Naive B cell (primary cell): ENCODE results near the gene EPHA4. TPM values are rescaled to one million over a fixed set of nuclear protein-coding genes. Genes with fewer than 3 reads are reported as not detected.

ENCODE experiments used
- ATAC-seq, 2 donors: fragments of 150-1000 bp; cut with Tn5 transposase; 2 replicates each; pipeline ENCODE4 v1.10.0; 2021; ENCODE audit warnings: low read depth in 2 of 2, mild to moderate bottlenecking in 2 of 2, moderate library complexity in 2 of 2
- DNase-seq: peaks from one replicate; pipeline ENCODE4 v3.0.0; 2022
- H3K27ac Mint-ChIP-seq, 6 donors: one replicate each; pipeline ENCODE4 v1.8.0; 2020 to 2022; ENCODE audit warnings: mild to moderate bottlenecking in 6 of 6, mixed read lengths in 6 of 6, moderate library complexity in 5 of 6, inconsistent platforms in 2 of 6
- H3K27me3 Mint-ChIP-seq, 3 donors: one replicate each; pipeline ENCODE4 v1.8.0; 2021 to 2022; ENCODE audit warnings: mixed read lengths in 3 of 3, mild to moderate bottlenecking in 1 of 3
- H3K36me3 Mint-ChIP-seq, 2 donors: one replicate each; pipeline ENCODE4 v1.8.0; 2020 to 2022; ENCODE audit warnings: mixed read lengths in 2 of 2, inconsistent platforms in 1 of 2, mild to moderate bottlenecking in 1 of 2
- H3K4me1 Mint-ChIP-seq, 3 donors: one replicate each; pipeline ENCODE4 v1.8.0; 2020 to 2022; ENCODE audit warnings: mixed read lengths in 3 of 3, inconsistent platforms in 1 of 3, mild to moderate bottlenecking in 1 of 3, moderate library complexity in 1 of 3
- H3K4me3 Mint-ChIP-seq, 8 donors: one replicate each; pipeline ENCODE4 v1.8.0; 2020 to 2022; ENCODE audit warnings: mild to moderate bottlenecking in 8 of 8, mixed read lengths in 8 of 8, moderate library complexity in 8 of 8, inconsistent platforms in 2 of 8
- H3K9me3 Mint-ChIP-seq, 7 donors: one replicate each; pipeline ENCODE4 v1.8.0; 2020 to 2022; ENCODE audit warnings: mixed read lengths in 7 of 7, mild to moderate bottlenecking in 5 of 7, inconsistent platforms in 2 of 7, moderate library complexity in 1 of 7
- polyA plus RNA-seq, 6 donors: library from polyadenylated mRNA; unstranded; fragments of 300-500 nt; fragmentation: Illumina TruSeq; gene quantifications; one replicate each; pipeline ENCODE4 v1.2.3, GENCODE V29; 2021; ENCODE audit warnings: low read depth in 6 of 6

The EPHA4 gene
- polyA plus RNA-seq, 6 donors from 2014 or later, result 0.84 to 14.3 (median 5.4) TPM

DNA sequence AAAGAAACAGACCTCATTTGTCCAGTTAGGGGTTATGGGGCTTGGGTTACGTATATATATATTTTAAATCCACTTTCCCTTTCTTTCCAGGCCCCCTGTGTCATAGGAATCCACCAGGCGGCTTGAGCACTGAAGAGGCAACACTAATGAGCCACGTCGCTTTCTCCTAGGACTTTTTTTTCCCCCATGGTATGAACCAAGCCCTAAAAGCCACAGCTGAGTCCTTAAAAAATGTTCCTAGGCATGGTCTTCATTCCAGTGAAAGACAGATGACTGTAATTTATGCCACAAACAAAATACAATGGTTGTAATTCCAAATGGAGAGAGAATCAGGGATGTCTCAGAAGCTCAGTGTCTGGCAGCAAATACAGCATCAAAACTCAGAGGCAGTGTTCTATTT is 146.8 kb downstream of the EPHA4 start:
- ATAC-seq, result no peak
- H3K27me3 Mint-ChIP-seq, result no peaks in the 10 kb centered on the region
- peaks cover 0 to 2% (median 0%) of the 10 kb centered on the region in 7 donors for H3K9me3 Mint-ChIP-seq
- H3K27ac Mint-ChIP-seq, result no peak overlapping the region
- H3K4me3 Mint-ChIP-seq, result no peak overlapping the region
- H3K4me1 Mint-ChIP-seq, result peaks cover 8 to 14% (median 12%) of the 10 kb centered on the region in 3 donors
- H3K36me3 Mint-ChIP-seq, result peaks cover 11 to 16% of the 10 kb centered on the region in 2 donors
- no peak for DNase-seq

- Mint-ChIP-seq H3K36me3 (peaks cover 13 to 16% of the 10 kb centered on the region in 2 donors), H3K9me3 (peaks cover 0 to 2% (median 0%) of the 10 kb centered on the region in 7 donors), H3K4me1 (peaks cover 12 to 24% (median 19%) of the 10 kb centered on the region in 3 donors), H3K27ac (no peak overlapping the region), H3K27me3 (no peaks in the 10 kb centered on the region), H3K4me3 (no peak overlapping the region)
- no peak for ATAC-seq
- DNase-seq, result no peak
Observed at GRCh38 chr2:221423210-221423804, 148.8 kb downstream of the EPHA4 start.

DNA sequence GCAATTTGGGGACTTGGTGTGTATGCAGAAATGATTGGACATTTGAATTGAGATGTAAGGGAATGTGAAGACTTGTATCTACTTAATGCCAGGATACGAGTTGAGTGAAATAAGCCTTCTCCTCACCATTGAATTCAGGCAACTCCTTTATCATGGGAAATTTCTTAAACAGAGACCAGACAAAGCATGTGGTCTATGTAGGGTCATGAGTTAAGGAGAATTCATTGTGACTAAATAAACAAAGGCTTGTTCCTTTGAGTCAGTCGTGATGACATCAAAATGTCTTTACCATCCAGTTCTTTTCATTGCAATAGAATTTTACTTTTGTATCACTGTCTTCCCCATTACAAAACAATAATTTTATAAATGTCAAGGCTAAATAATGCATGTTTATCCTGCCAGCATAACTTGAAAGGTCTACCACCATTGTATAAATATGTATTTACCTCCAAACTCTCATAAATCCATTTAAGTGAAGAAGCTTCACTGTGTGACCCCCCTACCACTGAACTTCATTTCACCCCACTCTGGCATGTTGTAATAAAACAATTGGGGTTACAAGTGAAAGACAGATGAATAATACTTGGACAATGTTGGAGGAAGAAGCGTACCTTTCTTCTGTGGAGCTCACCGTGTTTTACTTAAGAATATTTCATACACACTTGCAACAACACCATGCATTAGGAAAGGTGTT is 149.4 kb downstream of the EPHA4 start:
- H3K36me3 Mint-ChIP-seq, result peaks cover 15 to 16% of the 10 kb centered on the region in 2 donors
- H3K4me3 Mint-ChIP-seq, result no peak overlapping the region
- no peaks in the 10 kb centered on the region for H3K27me3 Mint-ChIP-seq
- H3K9me3 Mint-ChIP-seq, result peaks cover 0 to 2% (median 0%) of the 10 kb centered on the region in 7 donors
- H3K4me1 Mint-ChIP-seq, result peaks cover 12 to 24% (median 19%) of the 10 kb centered on the region in 3 donors
- peak overlapping the region in 2 of 6 donors; percentile 11 to 38 for H3K27ac Mint-ChIP-seq
- ATAC-seq, result no peak
- DNase-seq, result no peak

DNA sequence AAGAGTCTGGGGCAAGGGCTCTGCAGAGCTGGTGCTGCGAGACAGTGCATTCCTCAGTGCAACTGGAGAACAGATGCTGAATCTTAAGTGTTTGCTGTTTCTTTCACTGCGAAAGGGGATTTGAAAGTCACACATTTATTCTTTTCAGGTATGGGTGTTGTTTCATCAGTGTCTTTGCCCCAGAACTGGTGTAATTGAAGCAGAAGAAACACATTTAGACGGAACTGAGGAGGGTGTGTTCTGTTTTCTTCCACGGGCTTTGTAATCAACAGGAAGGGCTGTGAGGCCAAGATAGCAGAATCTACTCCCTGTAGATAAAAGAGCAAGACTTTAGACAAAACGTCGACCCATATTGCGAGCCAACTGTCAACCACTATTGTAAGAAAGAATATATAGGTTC is 151.9 kb downstream of the EPHA4 start:
- Mint-ChIP-seq H3K27ac (peak overlapping the region; percentile 41 to 97 (median 71)), H3K27me3 (no peaks in the 10 kb centered on the region), H3K36me3 (peaks cover 7 to 9% of the 10 kb centered on the region in 2 donors), H3K4me1 (peaks cover 12 to 29% (median 19%) of the 10 kb centered on the region in 3 donors), H3K4me3 (peak overlapping the region in 7 of 8 donors; percentile 24 to 84 (median 69)), H3K9me3 (peaks cover 0 to 2% (median 0%) of the 10 kb centered on the region in 7 donors)
- DNase-seq (peak; percentile 25), ATAC-seq (peak; percentile 68)

- H3K27me3 Mint-ChIP-seq, result peaks cover 2 to 10% (median 4%) of the 10 kb centered on the region in 3 donors
- peak overlapping the region in 1 of 6 donors; percentile 34 for H3K27ac Mint-ChIP-seq
- H3K9me3 Mint-ChIP-seq, result peaks cover 0 to 2% (median 0%) of the 10 kb centered on the region in 7 donors
- peaks cover 12 to 21% (median 15%) of the 10 kb centered on the region in 3 donors for H3K4me1 Mint-ChIP-seq
- DNase-seq, result no peak
- peaks cover 0 to 4% of the 10 kb centered on the region in 2 donors for H3K36me3 Mint-ChIP-seq
- ATAC-seq, result peak; percentile 30 to 46
- H3K4me3 Mint-ChIP-seq, result no peak overlapping the region
Observed at GRCh38 chr2:221415789-221416188, 156.3 kb downstream of the EPHA4 start.

DNA sequence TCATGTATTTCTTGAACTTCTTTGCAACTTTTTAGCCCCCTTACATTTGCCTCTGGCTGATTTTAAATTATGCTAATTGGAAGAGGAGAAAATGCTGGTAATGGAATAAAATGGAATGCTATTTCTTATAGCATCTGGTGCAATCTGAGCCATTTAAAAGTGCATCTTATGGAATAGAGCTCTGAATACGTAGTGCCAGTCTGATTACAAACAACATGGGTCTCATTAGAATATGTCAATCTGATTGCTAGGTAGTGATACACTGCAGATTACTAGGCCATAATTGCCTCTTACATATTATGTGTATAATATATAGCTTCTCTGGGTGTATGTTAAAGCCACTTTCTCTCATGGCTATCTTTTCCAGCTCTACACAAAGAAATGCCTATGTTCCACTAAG is 159.1 kb downstream of the EPHA4 start:
- DNase-seq (no peak), ATAC-seq (no peak)
- no peak overlapping the region for H3K27ac Mint-ChIP-seq
- H3K27me3 Mint-ChIP-seq, result peaks cover 10 to 25% (median 23%) of the 10 kb centered on the region in 3 donors
- peaks cover 0 to 4% (median 0%) of the 10 kb centered on the region in 7 donors for H3K9me3 Mint-ChIP-seq
- peaks cover 5% of the 10 kb centered on the region in 3 donors for H3K4me1 Mint-ChIP-seq
- H3K36me3 Mint-ChIP-seq, result peaks cover 0 to 9% of the 10 kb centered on the region in 2 donors
- H3K4me3 Mint-ChIP-seq, result no peak overlapping the region

- ATAC-seq (no peak), DNase-seq (no peak)
- H3K36me3 Mint-ChIP-seq, result peaks cover 0 to 24% of the 10 kb centered on the region in 2 donors
- no peak overlapping the region for H3K27ac Mint-ChIP-seq
- peaks cover 23 to 27% (median 23%) of the 10 kb centered on the region in 3 donors for H3K27me3 Mint-ChIP-seq
- H3K9me3 Mint-ChIP-seq, result peaks cover 4 to 17% (median 14%) of the 10 kb centered on the region in 7 donors
- H3K4me1 Mint-ChIP-seq, result peaks cover 4 to 13% (median 13%) of the 10 kb centered on the region in 3 donors
- H3K4me3 Mint-ChIP-seq, result no peak overlapping the region
Observed at GRCh38 chr2:221410487-221410886, 161.6 kb downstream of the EPHA4 start.

DNA sequence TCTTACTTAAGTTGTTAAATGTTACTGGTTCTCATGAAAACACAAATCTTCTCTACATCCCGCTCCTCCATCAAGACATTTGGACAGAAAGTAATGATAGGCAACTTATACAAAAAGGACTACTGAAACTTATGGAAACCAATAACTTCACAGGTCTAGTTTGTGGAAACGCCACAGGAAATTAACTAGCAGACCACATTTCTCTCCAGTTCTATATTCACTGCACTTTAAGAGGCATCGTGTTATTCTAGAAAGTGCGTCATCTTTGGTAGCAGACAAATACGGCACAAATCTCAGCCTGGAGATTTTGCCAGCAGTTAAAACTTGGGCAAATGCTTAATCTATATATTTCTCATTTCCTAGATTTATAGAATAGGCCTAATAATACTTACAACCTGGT is 164.3 kb downstream of the EPHA4 start:
- Mint-ChIP-seq H3K4me1 (peaks cover 3 to 13% (median 13%) of the 10 kb centered on the region in 3 donors), H3K36me3 (peaks cover 0 to 24% of the 10 kb centered on the region in 2 donors), H3K27me3 (peaks cover 23 to 27% (median 27%) of the 10 kb centered on the region in 3 donors), H3K27ac (no peak overlapping the region), H3K9me3 (peaks cover 4 to 18% (median 14%) of the 10 kb centered on the region in 7 donors), H3K4me3 (no peak overlapping the region)
- DNase-seq (no peak), ATAC-seq (no peak)

DNA sequence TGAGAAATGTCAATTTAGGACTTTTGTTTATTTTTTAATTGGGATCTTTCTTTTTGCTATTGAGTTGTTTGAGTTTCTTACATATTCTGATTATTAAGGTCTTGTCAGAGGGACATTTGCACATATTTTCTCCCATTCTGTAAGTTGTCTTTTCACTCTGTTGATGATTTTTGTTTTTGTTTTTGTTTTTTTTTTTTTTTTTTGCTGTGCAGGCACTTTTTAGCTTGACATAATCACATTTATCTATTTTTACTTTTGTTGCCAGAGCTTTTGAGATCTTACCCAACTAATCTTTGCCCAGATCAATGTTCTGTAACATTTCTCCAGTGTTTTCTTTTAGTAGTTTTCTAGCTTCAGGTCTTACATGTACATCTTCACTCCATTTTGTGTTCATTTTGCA is 166.6 kb downstream of the EPHA4 start:
- H3K27me3 Mint-ChIP-seq, result peaks cover 11 to 24% (median 22%) of the 10 kb centered on the region in 3 donors
- peaks cover 0 to 24% of the 10 kb centered on the region in 2 donors for H3K36me3 Mint-ChIP-seq
- H3K4me3 Mint-ChIP-seq, result no peak overlapping the region
- no peak overlapping the region for H3K27ac Mint-ChIP-seq
- DNase-seq (no peak), ATAC-seq (no peak)
- peaks cover 4 to 19% (median 14%) of the 10 kb centered on the region in 7 donors for H3K9me3 Mint-ChIP-seq
- peaks cover 3 to 11% (median 10%) of the 10 kb centered on the region in 3 donors for H3K4me1 Mint-ChIP-seq

GRCh38 chr2:221402072-221402471 is 170.0 kb downstream of the EPHA4 start:
- Mint-ChIP-seq H3K36me3 (peaks cover 0 to 35% of the 10 kb centered on the region in 2 donors), H3K27ac (no peak overlapping the region)

GRCh38 chr2:221400411-221400810 is 171.7 kb downstream of the EPHA4 start:
- Mint-ChIP-seq H3K36me3 (peaks cover 0 to 24% of the 10 kb centered on the region in 2 donors), H3K27me3 (peaks cover 0 to 12% (median 11%) of the 10 kb centered on the region in 3 donors), H3K27ac (no peak overlapping the region), H3K4me1 (peaks cover 0 to 5% (median 0%) of the 10 kb centered on the region in 3 donors), H3K9me3 (peaks cover 4 to 23% (median 14%) of the 10 kb centered on the region in 7 donors), H3K4me3 (no peak overlapping the region)
- DNase-seq (no peak), ATAC-seq (no peak)

More at GRCh38 chr2:221402072-221402471, 170.0 kb downstream of the EPHA4 start:
- Mint-ChIP-seq H3K4me1 (peaks cover 3 to 9% (median 8%) of the 10 kb centered on the region in 3 donors), H3K4me3 (no peak overlapping the region), H3K27me3 (peaks cover 0 to 20% (median 12%) of the 10 kb centered on the region in 3 donors), H3K9me3 (peaks cover 12 to 40% (median 21%) of the 10 kb centered on the region in 7 donors)
- DNase-seq (no peak), ATAC-seq (no peak)

DNA sequence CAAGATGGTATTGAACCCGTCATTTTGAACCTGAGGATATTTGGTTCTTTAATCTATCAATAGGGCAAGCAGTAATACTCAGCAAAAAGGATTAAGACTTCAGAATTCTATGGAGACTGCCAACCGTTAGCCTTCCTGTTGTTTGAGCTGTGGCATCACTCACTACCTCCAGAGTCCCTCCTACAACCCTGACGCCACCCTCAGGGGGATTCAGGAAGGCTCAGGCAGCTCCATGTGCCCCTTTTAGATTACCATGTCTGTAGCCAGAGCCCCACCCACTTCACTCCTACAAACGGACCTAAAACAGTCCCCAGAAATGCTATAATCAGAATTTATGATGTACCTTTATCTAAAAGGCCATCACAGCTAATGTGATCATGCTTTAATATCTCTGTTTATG is 172.9 kb downstream of the EPHA4 start:
- Mint-ChIP-seq H3K9me3 (peaks cover 4 to 23% (median 14%) of the 10 kb centered on the region in 7 donors), H3K4me1 (peaks cover 0 to 5% (median 0%) of the 10 kb centered on the region in 3 donors), H3K27ac (no peak overlapping the region), H3K4me3 (no peak overlapping the region), H3K36me3 (peaks cover 0 to 24% of the 10 kb centered on the region in 2 donors), H3K27me3 (peaks cover 0 to 12% (median 7%) of the 10 kb centered on the region in 3 donors)
- no peak for ATAC-seq
- no peak for DNase-seq

DNA sequence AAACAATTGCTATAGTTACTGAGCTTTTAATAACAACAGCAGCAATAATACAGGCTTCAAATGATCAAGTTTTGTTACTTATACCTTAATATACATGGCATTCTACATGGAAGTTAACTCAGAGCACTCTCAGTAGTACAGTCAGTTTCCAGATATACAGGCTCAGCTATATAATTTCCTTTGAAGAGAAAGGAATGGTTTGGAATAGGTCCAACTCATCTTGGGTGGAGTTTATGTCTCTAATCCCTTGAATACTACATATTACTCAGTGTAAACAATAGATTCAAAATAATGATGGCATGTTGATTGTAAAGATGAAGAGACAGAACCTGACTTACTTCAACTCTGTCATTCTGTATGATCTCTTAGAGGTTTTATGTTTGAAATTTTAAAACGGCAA is 174.9 kb downstream of the EPHA4 start:
- Mint-ChIP-seq H3K4me3 (no peak overlapping the region), H3K36me3 (peaks cover 0 to 24% of the 10 kb centered on the region in 2 donors), H3K9me3 (peaks cover 4 to 23% (median 14%) of the 10 kb centered on the region in 7 donors), H3K27me3 (peaks cover 0 to 12% (median 7%) of the 10 kb centered on the region in 3 donors), H3K27ac (no peak overlapping the region), H3K4me1 (peaks cover 0 to 5% (median 0%) of the 10 kb centered on the region in 3 donors)
- no peak for ATAC-seq
- no peak for DNase-seq
